ENCODE measurements around the gene WDFY3. TPM values are rescaled to one million over a fixed set of nuclear protein-coding genes. Genes with fewer than 3 reads are reported as not detected.
"Not testable (repeated sequence)": the region's sequence is repeated elsewhere in the genome, so short reads cannot be mapped to it uniquely, and the experiment has no call there.

WDFY3 gene
- total and polyA plus RNA-seq, 2 of the 4 experiments (the other 2 are of a cell fraction): 12.5 to 58.1 TPM

GRCh38 chr4:84683064-84683850 is 283.2 kb downstream of the WDFY3 start (continued):
- no peak for TF ChIP-seq CEBPB (IDR thresholded peaks at IDR 0.05; ENCODE audit: low read depth, low read length)

- H3K36me3 ChIP-seq (ENCODE audit: control insufficient read depth, insufficient read depth, low read length): peaks cover 36% of the 10 kb centered on the region
- H3K23ac ChIP-seq (ENCODE audit: low read depth, low read length); H3K14ac ChIP-seq (replicated peaks; ENCODE audit: low read depth, low read length); H2AK9ac ChIP-seq (replicated peaks; ENCODE audit: low read depth, low read length, poor library complexity); H3K9me3 ChIP-seq (ENCODE audit: control insufficient read depth, insufficient read depth, low read length); H3K18ac ChIP-seq (ENCODE audit: low read depth, low read length); BruUV-seq (replicated peaks); H2BK120ac ChIP-seq (ENCODE audit: low read depth, low read length); H3K4me2 ChIP-seq (ENCODE audit: low read depth, low read length); CTCF ChIA-PET; H3K4me3 ChIP-seq (ENCODE audit: insufficient read depth, low read depth, low read length); H3K79me1 ChIP-seq (ENCODE audit: low read depth in 1 of 2, low read length in 2 of 2); H3K27ac ChIP-seq (ENCODE audit: insufficient read depth, low read length); H2BK15ac ChIP-seq (ENCODE audit: low read depth, low read length); H3K27me3 ChIP-seq (ENCODE audit: control insufficient read depth, insufficient read depth, low read length); H3K4ac ChIP-seq (ENCODE audit: low read depth, low read length); H3K56ac ChIP-seq (ENCODE audit: extremely low read depth, insufficient read depth, low read length); H2BK5ac ChIP-seq (ENCODE audit: low read depth, low read length, poor library complexity, severe bottlenecking); ATAC-seq (ENCODE audit: low read depth); H4K20me1 ChIP-seq (ENCODE audit: insufficient read depth, low read length); intact Hi-C loops (cut with micrococcal nuclease); dilution Hi-C loops (cut with HindIII; ENCODE audit: low sequenced_read_pairs, unreplicated experiment); H4K91ac ChIP-seq (ENCODE audit: insufficient read depth, low read depth, low read length); H2BK20ac ChIP-seq (ENCODE audit: low read depth, low read length); DNase-seq; in situ Hi-C loops (cut with MboI; ENCODE audit: low sequenced_read_pairs); H4K8ac ChIP-seq (ENCODE audit: low read depth in 2 of 2, low read length in 2 of 2); POLR2A ChIA-PET (ENCODE audit: unreplicated experiment); H2AFZ ChIP-seq (replicated peaks; ENCODE audit: low read length, poor library complexity); H3K4me1 ChIP-seq (ENCODE audit: control insufficient read depth, insufficient read depth, low read length); H4K5ac ChIP-seq (ENCODE audit: low read depth, low read length); H2AK5ac ChIP-seq (ENCODE audit: low read depth, low read length); H3K9ac ChIP-seq (ENCODE audit: low read depth, low read length): not testable (repeated sequence)
- peaks cover 17% of the 10 kb centered on the region; the same call in 1 of the 2 replicates for H3K9me1 ChIP-seq (ENCODE audit: insufficient read depth, low read length)
- WGBS, 2 experiments (ENCODE audit: extremely low coverage in 2 of 2, insufficient read length in 1 of 2): 100% methylated on average over 1 of the region's 4 CpGs; no CpG with 5 or more reads in 1 of the 2 experiments
Measured at GRCh38 chr4:84682661-84683060, 283.8 kb downstream of the WDFY3 start.
